Measurements from ENCODE around the gene PRDM13. TPM values are rescaled to one million over a fixed set of nuclear protein-coding genes. Genes with fewer than 3 reads are reported as not detected.

Gene PRDM13
- polyA plus RNA-seq, 1 donor (not counting 4 experiments of a cell fraction or from before 2014, with no cell fraction given): not detected

GRCh38 chr6:99604166-99605073, 2.2 kb upstream of the PRDM13 start:
- H4K20me1 ChIP-seq (ENCODE audit: control insufficient read depth, extremely low read depth, insufficient read depth, low read length): peaks cover 4% of the 10 kb centered on the region
- no peak overlapping the region for H3K9ac ChIP-seq (ENCODE audit: control insufficient read depth, extremely low read depth, insufficient read depth, low read length)
- peak overlapping the region; percentile 57 for H3K4me2 ChIP-seq (ENCODE audit: control insufficient read depth, extremely low read depth, insufficient read depth, low read depth, low read length)
- H3K27ac ChIP-seq (ENCODE audit: control insufficient read depth, insufficient read depth, low read length): no peak overlapping the region
- H3K79me2 ChIP-seq (ENCODE audit: control insufficient read depth, insufficient read depth, low read length): no peaks in the 10 kb centered on the region
- peaks cover 6% of the 10 kb centered on the region for H3K4me1 ChIP-seq (ENCODE audit: control insufficient read depth, extremely low read depth, insufficient read depth, low read length)
- no peaks in the 10 kb centered on the region for H3K9me3 ChIP-seq (ENCODE audit: control insufficient read depth, low read depth, low read length)
- H3K36me3 ChIP-seq (ENCODE audit: control insufficient read depth in 2 of 2, extremely low read depth in 1 of 2, insufficient read depth in 2 of 2, low read length in 2 of 2): no peaks in the 10 kb centered on the region
- H2AFZ ChIP-seq (ENCODE audit: control insufficient read depth, low read length): no peak overlapping the region
- DNase-seq (ENCODE audit: low read depth, low spot score) (no peak), FAIRE-seq (no peak)
- dilution Hi-C loops (cut with MboI; ENCODE audit: extremely low pct_ligation_motif_present, low sequenced_read_pairs): no loop called here
- no peak overlapping the region for H3K4me3 ChIP-seq (ENCODE audit: control insufficient read depth in 2 of 3, extremely low read depth in 1 of 3, insufficient read depth in 2 of 3, low read depth in 1 of 3, low read length in 3 of 3)
- H3K27me3 ChIP-seq (ENCODE audit: control insufficient read depth, extremely low read depth, insufficient read depth, low read length): peaks cover 97% of the 10 kb centered on the region
- no peaks in the 10 kb centered on the region for H3K9me1 ChIP-seq (ENCODE audit: control insufficient read depth, extremely low read depth, insufficient read depth, low read length)
- TF ChIP-seq EZH2 (IDR thresholded peaks at IDR 0.05; ENCODE audit: low read length) (peak; percentile 12), CTCF (optimal IDR thresholded peaks at IDR 0.05 in 1 of 3, IDR thresholded peaks at IDR 0.05 in 1 of 3, conservative IDR thresholded peaks at IDR 0.05 in 1 of 3; ENCODE audit: extremely low read depth in 1 of 3, insufficient read depth in 2 of 3, low read length in 3 of 3) (no peak)

- H3K27me3 ChIP-seq (ENCODE audit: control insufficient read depth, extremely low read depth, insufficient read depth, low read length): peaks cover 97% of the 10 kb centered on the region
- dilution Hi-C loops (cut with MboI; ENCODE audit: extremely low pct_ligation_motif_present, low sequenced_read_pairs): no loop called here
- H3K27ac ChIP-seq (ENCODE audit: control insufficient read depth, insufficient read depth, low read length): no peak overlapping the region
- DNase-seq (ENCODE audit: low read depth, low spot score) (no peak), FAIRE-seq (no peak)
- no peak overlapping the region for H3K4me2 ChIP-seq (ENCODE audit: control insufficient read depth, extremely low read depth, insufficient read depth, low read depth, low read length)
- no peak overlapping the region for H3K9ac ChIP-seq (ENCODE audit: control insufficient read depth, extremely low read depth, insufficient read depth, low read length)
- H3K79me2 ChIP-seq (ENCODE audit: control insufficient read depth, insufficient read depth, low read length): no peaks in the 10 kb centered on the region
- H3K9me3 ChIP-seq (ENCODE audit: control insufficient read depth, low read depth, low read length): no peaks in the 10 kb centered on the region
- no peaks in the 10 kb centered on the region for H3K9me1 ChIP-seq (ENCODE audit: control insufficient read depth, extremely low read depth, insufficient read depth, low read length)
- peaks cover 4% of the 10 kb centered on the region for H4K20me1 ChIP-seq (ENCODE audit: control insufficient read depth, extremely low read depth, insufficient read depth, low read length)
- H3K4me3 ChIP-seq (ENCODE audit: control insufficient read depth in 2 of 3, extremely low read depth in 1 of 3, insufficient read depth in 2 of 3, low read depth in 1 of 3, low read length in 3 of 3): no peak overlapping the region
- peaks cover 6% of the 10 kb centered on the region for H3K4me1 ChIP-seq (ENCODE audit: control insufficient read depth, extremely low read depth, insufficient read depth, low read length)
- no peaks in the 10 kb centered on the region for H3K36me3 ChIP-seq (ENCODE audit: control insufficient read depth in 2 of 2, extremely low read depth in 1 of 2, insufficient read depth in 2 of 2, low read length in 2 of 2)
- H2AFZ ChIP-seq (ENCODE audit: control insufficient read depth, low read length): no peak overlapping the region
- TF ChIP-seq CTCF (optimal IDR thresholded peaks at IDR 0.05 in 1 of 3, IDR thresholded peaks at IDR 0.05 in 1 of 3, conservative IDR thresholded peaks at IDR 0.05 in 1 of 3; ENCODE audit: extremely low read depth in 1 of 3, insufficient read depth in 2 of 3, low read length in 3 of 3) (no peak), EZH2 (IDR thresholded peaks at IDR 0.05; ENCODE audit: low read length) (peak; percentile 10)
Observed at GRCh38 chr6:99605074-99605734, 1.4 kb upstream of the PRDM13 start.
